Measurements from ENCODE around the gene AGTPBP1. TPM values are rescaled to one million over a fixed set of nuclear protein-coding genes. Genes with fewer than 3 reads are reported as not detected.

The AGTPBP1 gene
- total and polyA plus RNA-seq, 2 experiments from 2014 or later: 6.6 to 12.9 TPM

DNA sequence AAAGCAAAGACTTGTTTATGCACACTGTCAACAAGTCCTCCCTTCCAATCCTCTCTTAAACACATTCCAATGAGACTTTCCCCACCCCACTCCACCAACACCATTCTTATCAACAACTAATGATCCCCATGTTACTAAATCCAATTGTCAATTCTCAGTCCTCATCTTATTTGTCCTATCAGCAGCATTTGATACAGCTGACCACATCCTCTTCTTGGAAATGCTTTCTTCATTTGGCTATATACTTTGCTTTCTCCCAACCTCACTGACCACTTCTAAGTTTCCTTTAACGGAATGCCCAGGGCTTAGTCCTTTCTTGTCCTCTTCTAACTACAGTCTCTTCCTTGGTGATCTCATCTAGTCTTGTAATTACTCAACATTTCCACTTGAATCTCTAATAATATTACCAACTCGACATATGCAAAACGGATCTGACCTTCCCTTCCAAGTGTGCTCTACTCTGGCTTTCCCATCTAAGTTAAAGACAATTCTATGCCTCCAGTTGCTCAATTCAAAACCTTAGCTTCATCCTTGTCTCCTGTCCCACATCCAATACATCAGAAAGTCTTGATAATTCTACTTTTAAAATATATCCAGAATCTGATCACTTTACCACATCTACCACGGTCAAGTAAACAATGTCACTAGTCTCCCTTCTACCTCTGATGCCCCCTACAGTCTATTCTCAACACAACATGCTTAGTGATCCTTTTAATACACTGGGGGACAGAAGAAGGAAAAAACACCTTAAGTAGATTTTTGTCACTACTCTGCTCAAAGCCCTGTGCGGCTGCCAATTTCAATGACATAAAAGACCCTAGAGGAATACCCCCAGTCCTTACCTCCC is 25.5 kb downstream of the AGTPBP1 start:
- Histone ChIP-seq H2AFZ (no peak overlapping the region), H3K4me3 (no peak overlapping the region), H4K20me1 (ENCODE audit: insufficient read depth) (no peaks in the 10 kb centered on the region), H3K27me3 (replicated peaks; ENCODE audit: insufficient read depth) (no peaks in the 10 kb centered on the region), H3K9me2 (ENCODE audit: insufficient read depth) (no peaks in the 10 kb centered on the region), H3F3A (ENCODE audit: insufficient read depth) (no peaks in the 10 kb centered on the region), H3K36me3 (ENCODE audit: low read depth) (no peaks in the 10 kb centered on the region), H3K27ac (no peak overlapping the region), H3K9me3 (ENCODE audit: low read depth) (no peaks in the 10 kb centered on the region), H3K4me2 (ENCODE audit: unreplicated experiment) (no peak overlapping the region), H3K79me2 (ENCODE audit: insufficient read depth) (no peaks in the 10 kb centered on the region), H3K4me1 (ENCODE audit: insufficient read depth) (no peaks in the 10 kb centered on the region), H3K9ac (no peak overlapping the region)
- in situ Hi-C loops (cut with MboI): no loop called here
- WGBS, 2 experiments (ENCODE audit: low coverage in 1 of 2, low lambda C conversion rate in 2 of 2, missing lambda C conversion rate in 2 of 2): 83 to 88% methylated on average over 5 of the region's 5 CpGs
- DNase-seq: peak; percentile 6
- TF ChIP-seq EZH2 (IDR thresholded peaks at IDR 0.05; ENCODE audit: insufficient read depth, poor library complexity, severe bottlenecking) (no peak), EZH2phosphoT487 (IDR thresholded peaks at IDR 0.05; ENCODE audit: insufficient read depth, low read depth) (no peak)

DNA sequence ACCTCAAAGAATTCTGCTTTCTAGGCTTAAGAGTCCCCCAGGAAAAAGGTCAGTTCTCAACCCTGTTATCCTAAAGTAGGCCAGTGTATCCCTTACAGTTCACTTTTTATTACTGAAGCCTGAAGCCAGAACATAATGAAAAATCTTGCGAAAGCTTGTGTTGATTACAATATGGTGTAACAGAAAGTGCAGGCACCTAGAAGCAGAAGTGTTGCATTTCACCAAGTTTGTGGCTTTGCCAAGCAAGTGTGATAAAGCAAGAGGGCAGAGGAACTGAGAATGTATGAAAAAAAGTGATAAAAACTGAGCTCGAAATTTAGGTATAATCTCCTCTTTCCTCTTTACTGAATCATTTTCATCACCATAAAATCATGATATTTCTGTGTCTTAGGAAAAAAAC is 26.2 kb downstream of the AGTPBP1 start:
- Histone ChIP-seq H3K27me3 (replicated peaks; ENCODE audit: insufficient read depth) (no peaks in the 10 kb centered on the region), H4K20me1 (ENCODE audit: insufficient read depth) (no peaks in the 10 kb centered on the region), H3K9ac (no peak overlapping the region), H3K79me2 (ENCODE audit: insufficient read depth) (no peaks in the 10 kb centered on the region), H3K4me3 (no peak overlapping the region), H3K9me2 (ENCODE audit: insufficient read depth) (no peaks in the 10 kb centered on the region), H3K9me3 (ENCODE audit: low read depth) (no peaks in the 10 kb centered on the region), H2AFZ (no peak overlapping the region), H3K4me2 (ENCODE audit: unreplicated experiment) (no peak overlapping the region), H3K4me1 (ENCODE audit: insufficient read depth) (no peaks in the 10 kb centered on the region), H3F3A (ENCODE audit: insufficient read depth) (no peaks in the 10 kb centered on the region), H3K36me3 (ENCODE audit: low read depth) (no peaks in the 10 kb centered on the region), H3K27ac (no peak overlapping the region)
- 87 to 91% methylated on average over 2 of the region's 2 CpGs for WGBS, 2 experiments (ENCODE audit: low coverage in 1 of 2, low lambda C conversion rate in 2 of 2, missing lambda C conversion rate in 2 of 2)
- DNase-seq: no peak
- in situ Hi-C loops (cut with MboI): no loop called here
- TF ChIP-seq EZH2 (IDR thresholded peaks at IDR 0.05; ENCODE audit: insufficient read depth, poor library complexity, severe bottlenecking): no peak
- TF ChIP-seq EZH2phosphoT487 (IDR thresholded peaks at IDR 0.05; ENCODE audit: insufficient read depth, low read depth): no peak

DNA sequence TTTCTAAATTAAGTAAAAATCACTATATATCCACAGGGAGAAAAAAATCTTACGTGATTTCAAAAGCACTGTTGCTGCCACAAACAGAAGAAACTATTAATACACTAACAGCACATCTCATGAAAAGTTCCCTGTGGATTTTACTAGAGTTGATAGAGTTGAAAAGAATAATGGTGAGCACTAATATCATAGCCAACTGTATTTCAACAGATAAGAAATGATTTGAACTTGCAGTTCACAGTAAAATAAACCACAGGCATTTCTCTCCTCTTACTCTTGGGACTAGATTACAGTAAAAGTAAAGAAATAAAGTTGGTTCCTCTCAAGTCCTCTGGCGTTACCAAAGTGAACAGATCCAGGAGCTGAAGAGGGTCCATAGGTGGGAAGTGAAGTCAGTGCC is 27.9 kb downstream of the AGTPBP1 start:
- 92 to 97% methylated on average over 2 of the region's 2 CpGs for WGBS, 2 experiments (ENCODE audit: low coverage in 1 of 2, low lambda C conversion rate in 2 of 2, missing lambda C conversion rate in 2 of 2)
- no peak for TF ChIP-seq EZH2phosphoT487 (IDR thresholded peaks at IDR 0.05; ENCODE audit: insufficient read depth, low read depth)
- TF ChIP-seq EZH2 (IDR thresholded peaks at IDR 0.05; ENCODE audit: insufficient read depth, poor library complexity, severe bottlenecking): no peak
- H3K9me2 ChIP-seq (ENCODE audit: insufficient read depth): no peaks in the 10 kb centered on the region

DNA sequence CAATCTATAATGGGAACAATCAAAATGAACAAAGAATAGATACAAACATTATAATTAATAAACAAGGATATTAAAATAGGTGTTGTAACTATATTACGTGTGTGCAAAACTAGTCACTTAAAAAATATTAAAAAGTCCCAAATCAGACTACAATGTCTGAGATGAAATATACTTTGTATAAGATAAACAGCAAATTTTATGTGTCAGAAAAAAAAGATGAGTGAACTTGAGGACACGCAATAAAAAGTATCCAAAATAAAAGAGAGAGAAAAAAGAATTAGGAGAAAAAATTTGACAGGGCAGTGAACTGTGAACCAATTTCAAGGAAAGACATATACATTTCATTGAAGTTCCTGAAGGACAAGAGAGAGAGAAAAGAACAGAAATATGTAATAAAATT is 37.0 kb downstream of the AGTPBP1 start:
- Histone ChIP-seq H3K79me2 (ENCODE audit: insufficient read depth) (no peaks in the 10 kb centered on the region), H3K9me3 (ENCODE audit: low read depth) (no peaks in the 10 kb centered on the region), H3K9me2 (ENCODE audit: insufficient read depth) (no peaks in the 10 kb centered on the region), H3K36me3 (ENCODE audit: low read depth) (0 out of 2 replicates have a peak, but pooled peaks cover 2% of the 10 kb centered on the region), H2AFZ (no peak overlapping the region), H3K4me1 (ENCODE audit: insufficient read depth) (peaks cover 8% of the 10 kb centered on the region), H3K27ac (no peak overlapping the region), H3K4me3 (no peak overlapping the region), H3K4me2 (ENCODE audit: unreplicated experiment) (no peak overlapping the region), H3K9ac (no peak overlapping the region), H3K27me3 (replicated peaks; ENCODE audit: insufficient read depth) (no peaks in the 10 kb centered on the region), H4K20me1 (ENCODE audit: insufficient read depth) (no peaks in the 10 kb centered on the region), H3F3A (ENCODE audit: insufficient read depth) (no peaks in the 10 kb centered on the region)
- DNase-seq: no peak
- WGBS, 2 experiments (ENCODE audit: low coverage in 1 of 2, low lambda C conversion rate in 2 of 2, missing lambda C conversion rate in 2 of 2): 94 to 100% methylated on average over 2 of the region's 2 CpGs
- no peak for TF ChIP-seq EZH2phosphoT487 (IDR thresholded peaks at IDR 0.05; ENCODE audit: insufficient read depth, low read depth)
- TF ChIP-seq EZH2 (IDR thresholded peaks at IDR 0.05; ENCODE audit: insufficient read depth, poor library complexity, severe bottlenecking): no peak
- in situ Hi-C loops (cut with MboI): no loop called here

More for the DNA sequence above, 27.9 kb downstream of the AGTPBP1 start:
- Histone ChIP-seq H3K9ac (no peak overlapping the region), H3K36me3 (ENCODE audit: low read depth) (0 out of 2 replicates have a peak, but pooled peaks cover 2% of the 10 kb centered on the region), H3K9me3 (ENCODE audit: low read depth) (no peaks in the 10 kb centered on the region), H3K4me1 (ENCODE audit: insufficient read depth) (no peaks in the 10 kb centered on the region), H4K20me1 (ENCODE audit: insufficient read depth) (no peaks in the 10 kb centered on the region), H3K79me2 (ENCODE audit: insufficient read depth) (no peaks in the 10 kb centered on the region), H3K27me3 (replicated peaks; ENCODE audit: insufficient read depth) (no peaks in the 10 kb centered on the region), H3K4me2 (ENCODE audit: unreplicated experiment) (no peak overlapping the region), H2AFZ (no peak overlapping the region), H3K27ac (no peak overlapping the region), H3K4me3 (no peak overlapping the region), H3F3A (ENCODE audit: insufficient read depth) (no peaks in the 10 kb centered on the region)
- DNase-seq: no peak
- in situ Hi-C loops (cut with MboI): no loop called here

Data from GM23248 (cell line).